ENCODE results near the gene PRKAR2B.

PRKAR2B gene

DNA sequence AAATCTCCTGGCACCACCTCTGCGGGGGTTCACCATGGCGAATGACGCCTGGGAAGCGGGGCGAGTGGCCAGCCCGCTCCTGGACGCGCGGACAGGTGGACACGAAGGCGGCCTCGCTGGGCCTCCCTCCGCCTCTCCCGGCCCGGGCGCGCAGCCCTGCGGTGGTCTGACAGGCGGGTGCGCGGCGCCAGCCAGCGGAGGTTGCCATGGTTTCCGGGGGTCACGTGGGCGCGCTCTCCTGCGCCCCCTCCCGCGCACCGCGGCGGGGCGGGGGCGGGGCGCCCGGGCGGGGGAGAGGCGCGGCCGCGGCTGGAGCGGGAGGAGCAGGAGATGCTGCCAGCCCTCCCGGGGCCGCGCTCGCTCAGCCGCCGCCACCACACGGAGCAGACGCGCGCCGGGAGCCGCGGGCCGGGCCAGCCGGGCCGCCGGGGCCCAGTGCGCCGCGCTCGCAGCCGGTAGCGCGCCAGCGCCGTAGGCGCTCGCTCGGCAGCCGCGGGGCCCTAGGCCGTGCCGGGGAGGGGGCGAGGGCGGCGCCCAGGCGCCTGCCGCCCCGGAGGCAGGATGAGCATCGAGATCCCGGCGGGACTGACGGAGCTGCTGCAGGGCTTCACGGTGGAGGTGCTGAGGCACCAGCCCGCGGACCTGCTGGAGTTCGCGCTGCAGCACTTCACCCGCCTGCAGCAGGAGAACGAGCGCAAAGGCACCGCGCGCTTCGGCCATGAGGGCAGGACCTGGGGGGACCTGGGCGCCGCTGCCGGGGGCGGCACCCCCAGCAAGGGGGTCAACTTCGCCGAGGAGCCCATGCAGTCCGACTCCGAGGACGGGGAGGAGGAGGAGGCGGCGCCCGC lies at the start of gene PRKAR2B:
PRKAR2B (plus strand) TSS at position 359 of the 848 bp plus-strand sequence; CDS start at position 562, 203 bp downstream.
- TF ChIP-seq, protein P1, sequence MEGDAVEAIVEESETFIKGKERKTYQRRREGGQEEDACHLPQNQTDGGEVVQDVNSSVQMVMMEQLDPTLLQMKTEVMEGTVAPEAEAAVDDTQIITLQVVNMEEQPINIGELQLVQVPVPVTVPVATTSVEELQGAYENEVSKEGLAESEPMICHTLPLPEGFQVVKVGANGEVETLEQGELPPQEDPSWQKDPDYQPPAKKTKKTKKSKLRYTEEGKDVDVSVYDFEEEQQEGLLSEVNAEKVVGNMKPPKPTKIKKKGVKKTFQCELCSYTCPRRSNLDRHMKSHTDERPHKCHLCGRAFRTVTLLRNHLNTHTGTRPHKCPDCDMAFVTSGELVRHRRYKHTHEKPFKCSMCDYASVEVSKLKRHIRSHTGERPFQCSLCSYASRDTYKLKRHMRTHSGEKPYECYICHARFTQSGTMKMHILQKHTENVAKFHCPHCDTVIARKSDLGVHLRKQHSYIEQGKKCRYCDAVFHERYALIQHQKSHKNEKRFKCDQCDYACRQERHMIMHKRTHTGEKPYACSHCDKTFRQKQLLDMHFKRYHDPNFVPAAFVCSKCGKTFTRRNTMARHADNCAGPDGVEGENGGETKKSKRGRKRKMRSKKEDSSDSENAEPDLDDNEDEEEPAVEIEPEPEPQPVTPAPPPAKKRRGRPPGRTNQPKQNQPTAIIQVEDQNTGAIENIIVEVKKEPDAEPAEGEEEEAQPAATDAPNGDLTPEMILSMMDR (conservative IDR thresholded peaks at IDR 0.05; ENCODE audit: control insufficient read depth, insufficient read depth, low read depth, low read length) = no peak
- DNase-seq (ENCODE audit: low read depth) = peak; percentile 40
- peak within 1 kb of the TSS; percentile 60 for H3K4me3 ChIP-seq (ENCODE audit: control insufficient read depth, low read depth, low read length)

DNA sequence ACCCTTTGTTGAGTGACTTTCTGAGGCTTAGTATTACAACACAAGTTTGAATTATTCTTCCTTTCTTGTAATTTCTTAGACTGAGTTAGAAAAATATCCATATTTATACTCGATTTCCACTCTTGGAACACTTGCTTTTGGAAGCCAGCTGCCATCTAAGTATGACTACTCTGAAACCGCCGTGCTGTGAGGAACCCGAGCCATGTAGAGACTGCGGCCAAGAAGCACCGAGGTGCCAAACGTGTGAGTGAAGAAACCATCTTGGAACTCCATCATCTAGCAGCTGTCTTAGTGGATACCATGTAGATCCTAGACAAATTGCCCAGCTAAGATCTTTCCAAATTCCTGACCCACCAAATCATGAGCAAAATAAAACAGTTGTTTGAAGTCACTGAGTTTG lies 49.7 kb upstream of the PRKAR2B start:
- TF ChIP-seq, protein P1 (conservative IDR thresholded peaks at IDR 0.05; ENCODE audit: control insufficient read depth, insufficient read depth, low read depth, low read length) = no peak
- DNase-seq (ENCODE audit: low read depth) = no peak
- no peak overlapping the region for H3K4me3 ChIP-seq (ENCODE audit: control insufficient read depth, low read depth, low read length)

DNA sequence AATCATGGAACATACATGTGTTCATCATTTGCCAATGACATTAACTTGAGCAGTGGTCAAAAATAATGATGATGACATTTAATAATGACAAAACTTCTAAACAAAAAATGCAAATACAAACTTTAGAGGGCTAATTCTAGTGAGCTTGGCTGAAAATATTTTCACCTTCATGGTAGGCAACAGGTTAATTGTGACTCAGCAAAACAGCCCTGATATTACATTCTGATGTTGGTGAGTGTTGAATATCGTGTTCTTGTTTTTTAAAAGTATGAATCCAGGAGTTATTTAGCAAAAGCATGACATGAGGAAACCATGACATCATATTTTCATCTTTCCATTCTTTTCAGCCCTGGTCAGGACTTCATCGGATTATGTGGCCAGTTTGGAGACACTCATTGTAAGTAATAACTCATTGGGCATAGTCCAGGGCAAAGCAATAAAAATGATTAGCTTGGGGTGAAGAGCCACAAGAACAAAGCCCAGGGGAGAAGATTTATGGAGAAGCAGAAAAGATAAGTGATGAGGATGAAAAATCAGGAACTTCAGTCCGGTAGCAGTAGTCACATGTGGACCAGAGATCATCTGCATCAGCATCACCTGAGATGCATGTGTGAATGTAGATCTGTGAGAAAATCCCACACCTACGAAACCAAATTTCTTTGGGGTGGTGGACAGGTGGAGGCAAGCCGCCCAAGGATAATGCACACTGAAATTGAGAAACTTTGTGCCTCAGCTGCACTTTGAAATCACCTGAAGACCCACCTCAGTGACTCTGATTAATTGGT lies 46.8 kb upstream of the PRKAR2B start:
- TF ChIP-seq, protein P1 (conservative IDR thresholded peaks at IDR 0.05; ENCODE audit: control insufficient read depth, insufficient read depth, low read depth, low read length) = no peak
- no peak for DNase-seq (ENCODE audit: low read depth)
- H3K4me3 ChIP-seq (ENCODE audit: control insufficient read depth, low read depth, low read length) = no peak overlapping the region

DNA sequence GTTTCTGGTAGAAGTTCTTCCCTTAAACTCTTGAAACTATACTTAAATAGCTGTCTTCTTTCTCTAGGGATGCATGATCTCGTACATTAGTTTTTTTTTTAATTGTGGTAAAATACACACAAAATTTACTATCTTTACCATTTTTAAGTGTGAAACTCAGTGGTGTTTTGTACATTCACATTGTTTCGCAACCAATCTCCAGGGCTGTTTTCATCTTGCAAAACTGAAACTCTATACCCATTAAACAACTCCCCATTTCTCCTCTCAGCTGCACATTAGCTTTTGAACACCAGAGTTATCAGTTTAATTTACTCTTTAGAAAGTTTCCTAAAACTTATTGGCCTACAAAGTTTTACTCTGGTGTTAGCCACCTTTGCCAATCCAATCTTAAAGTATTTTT lies 45.5 kb upstream of the PRKAR2B start:
- H3K4me3 ChIP-seq (ENCODE audit: control insufficient read depth, low read depth, low read length) = no peak overlapping the region
- DNase-seq (ENCODE audit: low read depth) = peak; percentile 9
- TF ChIP-seq, protein P1 (conservative IDR thresholded peaks at IDR 0.05; ENCODE audit: control insufficient read depth, insufficient read depth, low read depth, low read length) = no peak

DNA sequence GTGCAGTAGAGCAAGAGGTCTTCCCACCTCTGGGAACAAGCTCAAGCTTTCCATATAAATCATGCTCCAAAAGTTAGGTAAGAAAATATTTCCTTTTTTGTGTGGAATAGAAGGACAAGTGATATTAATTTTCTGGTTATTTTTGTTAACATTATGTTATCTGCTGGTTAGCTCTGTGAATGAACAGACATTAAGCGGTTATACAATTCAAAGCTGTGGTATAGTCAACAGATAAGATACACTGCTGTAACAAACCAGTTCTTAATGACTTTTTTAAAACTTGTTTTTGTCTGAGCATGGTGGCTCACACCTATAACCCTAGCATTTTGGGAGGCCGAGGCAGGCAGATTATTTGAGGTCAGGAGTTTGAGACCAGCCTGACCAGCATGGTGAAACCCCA lies 43.0 kb upstream of the PRKAR2B start:
- TF ChIP-seq, protein P1 (conservative IDR thresholded peaks at IDR 0.05; ENCODE audit: control insufficient read depth, insufficient read depth, low read depth, low read length) = no peak
- DNase-seq (ENCODE audit: low read depth) = no peak
- H3K4me3 ChIP-seq (ENCODE audit: control insufficient read depth, low read depth, low read length) = no peak overlapping the region

DNA sequence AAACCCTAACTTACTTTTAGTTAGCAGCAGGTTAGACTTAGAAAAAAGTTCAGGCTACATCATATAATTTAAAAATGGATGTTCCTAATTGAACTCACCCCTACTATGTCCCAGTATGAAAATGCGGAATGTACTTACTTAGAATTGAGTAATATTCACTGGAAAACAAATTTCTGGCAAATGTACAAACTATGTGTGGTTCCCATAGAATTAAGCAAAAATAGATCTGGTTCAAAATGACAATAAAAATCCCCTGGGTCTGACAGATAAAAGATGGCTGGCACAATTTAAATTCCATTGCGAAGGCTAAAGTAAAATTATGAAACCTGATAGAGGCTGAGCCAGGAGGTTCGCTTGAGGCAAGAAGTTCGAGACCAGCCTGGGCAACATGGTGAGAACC lies 42.4 kb upstream of the PRKAR2B start:
- peak; percentile 7 for DNase-seq (ENCODE audit: low read depth)
- no peak overlapping the region for H3K4me3 ChIP-seq (ENCODE audit: control insufficient read depth, low read depth, low read length)
- TF ChIP-seq, protein P1 (conservative IDR thresholded peaks at IDR 0.05; ENCODE audit: control insufficient read depth, insufficient read depth, low read depth, low read length) = no peak

Data from fibroblast of mammary gland (primary cell).